ENCODE measurements around the gene UNC5CL. TPM values are rescaled to one million over a fixed set of nuclear protein-coding genes. Genes with fewer than 3 reads are reported as not detected.

UNC5CL gene
- total RNA-seq, 4 donors from 2014 or later: 0.90 to 7.6 (median 1.5) TPM

DNA sequence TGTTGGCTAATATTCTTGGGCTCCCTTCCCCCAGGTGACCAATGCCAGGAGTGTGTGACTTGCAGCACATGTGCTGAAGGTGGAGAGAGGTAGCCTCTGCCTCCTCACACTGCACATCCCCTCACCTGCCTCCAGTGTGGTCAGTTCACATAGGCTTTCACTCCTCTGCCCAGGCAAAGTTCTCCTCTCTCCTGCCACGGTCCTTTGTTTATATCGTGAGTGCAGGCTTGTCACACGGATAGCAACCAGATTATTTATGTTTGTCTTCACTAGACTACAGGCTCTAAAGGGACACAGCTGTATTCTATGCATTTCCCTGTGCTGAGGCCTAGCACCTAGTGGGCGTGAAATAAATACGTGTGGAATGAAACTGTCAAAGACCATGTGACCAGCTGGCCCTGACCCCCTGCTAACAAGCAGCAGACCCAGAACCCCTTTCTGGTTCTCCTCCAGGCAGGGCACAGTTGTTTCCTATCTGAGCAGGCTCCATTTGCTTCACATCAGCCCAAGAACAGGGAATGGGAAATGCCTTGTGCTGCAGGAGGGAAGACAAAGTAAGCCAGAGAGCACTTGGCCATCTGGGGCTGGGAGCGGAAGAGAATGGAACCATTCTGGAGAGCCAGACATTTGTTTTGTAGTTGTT is 42.3 kb downstream of the UNC5CL start:
- DNase-seq (ENCODE audit: low spot score in 2 of 2): no peak
- no peak for TF ChIP-seq POLR2A (IDR thresholded peaks at IDR 0.05)
- no peak for TF ChIP-seq EP300 (IDR thresholded peaks at IDR 0.05)
- no peak for TF ChIP-seq CTCF (IDR thresholded peaks at IDR 0.05)
- 53 to 61% methylated on average over 6 of the region's 6 CpGs for WGBS, 2 donors
- no peaks in the 10 kb centered on the region for H3K36me3 ChIP-seq
- H3K4me1 ChIP-seq: peaks cover 0 to 11% (median 0%) of the 10 kb centered on the region in 4 donors
- no peaks in the 10 kb centered on the region for H3K9me3 ChIP-seq
- H3K4me3 ChIP-seq: no peak overlapping the region
- H3K27me3 ChIP-seq: no peaks in the 10 kb centered on the region
- no peak overlapping the region for H3K27ac ChIP-seq

GRCh38 chr6:40992746-40993145 is 46.3 kb downstream of the UNC5CL start:
- TF ChIP-seq CTCF (IDR thresholded peaks at IDR 0.05) (no peak), EP300 (IDR thresholded peaks at IDR 0.05) (no peak), POLR2A (IDR thresholded peaks at IDR 0.05) (no peak)
- H3K27me3 ChIP-seq: no peaks in the 10 kb centered on the region

GRCh38 chr6:40990301-40990700 is 48.7 kb downstream of the UNC5CL start:
- 81 to 87% methylated on average over 4 of the region's 4 CpGs for WGBS, 2 donors
- H3K36me3 ChIP-seq: no peaks in the 10 kb centered on the region
- no peak overlapping the region for H3K4me3 ChIP-seq
- no peaks in the 10 kb centered on the region for H3K4me1 ChIP-seq
- no peaks in the 10 kb centered on the region for H3K27me3 ChIP-seq
- H3K27ac ChIP-seq: no peak overlapping the region
- no peak for TF ChIP-seq POLR2A (IDR thresholded peaks at IDR 0.05)
- no peak for TF ChIP-seq EP300 (IDR thresholded peaks at IDR 0.05)
- no peak for TF ChIP-seq CTCF (IDR thresholded peaks at IDR 0.05)
- H3K9me3 ChIP-seq: no peaks in the 10 kb centered on the region
- no peak for DNase-seq (ENCODE audit: low spot score in 2 of 2)

More at GRCh38 chr6:40992746-40993145, 46.3 kb downstream of the UNC5CL start:
- WGBS, 2 donors: 65 to 67% methylated on average over 3 of the region's 3 CpGs
- Histone ChIP-seq H3K9me3 (no peaks in the 10 kb centered on the region), H3K4me1 (peaks cover 0 to 5% (median 0%) of the 10 kb centered on the region in 4 donors), H3K36me3 (no peaks in the 10 kb centered on the region), H3K27ac (no peak overlapping the region), H3K4me3 (no peak overlapping the region)
- no peak for DNase-seq (ENCODE audit: low spot score in 2 of 2)

DNA sequence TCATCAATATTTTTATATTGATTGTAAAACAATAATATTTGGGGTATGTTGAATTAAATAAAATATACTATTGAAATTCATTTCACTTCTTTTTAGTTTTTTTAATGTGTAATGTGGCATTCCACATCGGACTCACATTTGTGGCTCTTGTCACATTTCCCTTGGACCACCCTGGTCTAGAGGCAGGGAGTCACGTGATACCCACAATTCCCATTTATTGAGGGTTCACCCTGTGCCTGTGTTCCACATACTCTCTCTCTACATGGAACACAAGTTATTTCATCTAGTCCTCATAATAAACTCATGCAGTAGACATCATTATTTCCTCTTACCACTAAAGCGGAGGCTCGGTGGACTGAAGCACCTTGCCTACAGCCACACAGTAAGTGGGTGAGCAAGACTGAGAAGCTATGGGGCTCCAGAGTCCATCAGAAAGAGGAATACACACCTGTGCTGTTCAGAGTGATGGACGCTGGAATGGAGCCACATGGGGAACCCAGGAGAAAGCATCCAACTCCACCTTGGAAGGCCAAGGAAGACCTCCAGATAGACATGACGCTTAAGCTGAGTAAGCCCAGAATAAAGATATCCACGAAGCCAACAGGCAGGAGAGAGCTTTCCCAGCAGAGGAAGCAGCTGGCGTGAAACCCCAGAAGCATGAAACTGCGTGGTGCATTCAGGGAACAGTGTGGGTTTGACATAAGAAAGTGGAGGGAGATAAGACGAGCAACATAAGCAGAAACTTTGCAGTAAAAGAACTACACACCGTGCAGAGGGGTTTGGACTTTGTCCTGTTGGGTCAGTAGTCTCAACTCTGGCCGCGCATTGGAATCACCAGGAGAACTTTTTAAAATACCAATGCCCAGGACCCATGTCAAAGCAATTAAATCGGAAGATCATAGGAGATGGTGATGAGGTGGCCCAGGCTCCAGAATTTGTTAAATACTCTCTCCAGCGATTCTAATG is 49.5 kb downstream of the UNC5CL start:
- H3K4me1 ChIP-seq: no peaks in the 10 kb centered on the region
- 90 to 92% methylated on average over 15 of the region's 15 CpGs for WGBS, 2 donors
- no peak overlapping the region for H3K27ac ChIP-seq
- H3K9me3 ChIP-seq: no peaks in the 10 kb centered on the region
- DNase-seq (ENCODE audit: low spot score in 2 of 2): no peak
- H3K36me3 ChIP-seq: no peaks in the 10 kb centered on the region
- no peak overlapping the region for H3K4me3 ChIP-seq
- no peaks in the 10 kb centered on the region for H3K27me3 ChIP-seq
- no peak for TF ChIP-seq EP300 (IDR thresholded peaks at IDR 0.05)
- no peak for TF ChIP-seq POLR2A (IDR thresholded peaks at IDR 0.05)
- TF ChIP-seq CTCF (IDR thresholded peaks at IDR 0.05): no peak

DNA sequence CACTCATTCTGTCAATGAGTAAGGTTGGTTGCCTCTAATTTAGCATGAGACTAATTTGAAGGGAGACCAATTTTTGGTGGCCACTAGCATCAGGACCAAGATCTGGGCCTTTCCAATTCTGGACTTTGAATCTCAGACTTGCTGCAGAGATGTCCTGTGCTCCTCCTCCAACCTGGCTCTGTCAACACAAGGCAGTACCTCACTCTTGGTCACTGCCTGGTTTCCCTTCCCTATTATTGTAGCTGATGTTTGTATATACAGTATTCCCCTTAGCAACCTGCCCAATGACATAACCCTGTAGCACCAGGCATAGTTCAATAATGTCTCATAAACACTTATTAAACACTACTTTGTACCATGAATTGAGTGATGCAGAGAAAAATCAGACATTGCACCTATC is 50.4 kb downstream of the UNC5CL start:
- H3K36me3 ChIP-seq: no peaks in the 10 kb centered on the region
- DNase-seq (ENCODE audit: low spot score in 2 of 2): no peak
- H3K4me3 ChIP-seq: no peak overlapping the region
- no peaks in the 10 kb centered on the region for H3K27me3 ChIP-seq
- H3K4me1 ChIP-seq: no peaks in the 10 kb centered on the region
- TF ChIP-seq EP300 (IDR thresholded peaks at IDR 0.05): no peak
- no peak for TF ChIP-seq POLR2A (IDR thresholded peaks at IDR 0.05)
- no peak for TF ChIP-seq CTCF (IDR thresholded peaks at IDR 0.05)
- H3K27ac ChIP-seq: no peak overlapping the region
- H3K9me3 ChIP-seq: no peaks in the 10 kb centered on the region
